ENCODE results near the gene LIN7A.

The LIN7A gene

GRCh38 chr12:80938397-80938796 is 663 bp upstream of the LIN7A start:
- Histone ChIP-seq H3K9me3 (ENCODE audit: insufficient read depth, low read length) (no peaks in the 10 kb centered on the region), H3K9ac (ENCODE audit: low read length) (no peak overlapping the region), H3F3A (ENCODE audit: insufficient read depth) (no peaks in the 10 kb centered on the region), H3K4me2 (ENCODE audit: low read depth, low read length, poor library complexity, severe bottlenecking) (no peak overlapping the region), H3K4me3 (ENCODE audit: insufficient read depth, low read length, poor library complexity, severe bottlenecking) (no peak overlapping the region), H3K36me3 (ENCODE audit: low read length) (no peaks in the 10 kb centered on the region), H3K27me3 (ENCODE audit: low read length) (no peaks in the 10 kb centered on the region), H4K20me1 (ENCODE audit: low read depth, low read length) (no peaks in the 10 kb centered on the region), H3K9me2 (replicated peaks; ENCODE audit: insufficient read depth, low read length) (no peaks in the 10 kb centered on the region), H2AFZ (ENCODE audit: low read depth, low read length, severe bottlenecking) (no peak overlapping the region), H3K27ac (ENCODE audit: low read depth, low read length) (no peak overlapping the region), H3K79me2 (ENCODE audit: insufficient read depth, low read length) (no peaks in the 10 kb centered on the region)
- TF ChIP-seq CTCF (IDR thresholded peaks at IDR 0.05; ENCODE audit: insufficient read depth, low read length, poor library complexity, severe bottlenecking), result no peak
- no peak for TF ChIP-seq EZH2phosphoT487 (conservative IDR thresholded peaks at IDR 0.05; ENCODE audit: low read length)

- no peaks in the 10 kb centered on the region for H4K20me1 ChIP-seq (ENCODE audit: low read depth, low read length)
- no peak for TF ChIP-seq EZH2phosphoT487 (conservative IDR thresholded peaks at IDR 0.05; ENCODE audit: low read length)
- no peak for TF ChIP-seq CTCF (IDR thresholded peaks at IDR 0.05; ENCODE audit: insufficient read depth, low read length, poor library complexity, severe bottlenecking)
- no peak overlapping the region for H3K9ac ChIP-seq (ENCODE audit: low read length)
- no peak overlapping the region for H2AFZ ChIP-seq (ENCODE audit: low read depth, low read length, severe bottlenecking)
- H3K36me3 ChIP-seq (ENCODE audit: low read length), result no peaks in the 10 kb centered on the region
- no peak overlapping the region for H3K4me2 ChIP-seq (ENCODE audit: low read depth, low read length, poor library complexity, severe bottlenecking)
- H3K27ac ChIP-seq (ENCODE audit: low read depth, low read length), result no peak overlapping the region
- no peak overlapping the region for H3K4me3 ChIP-seq (ENCODE audit: insufficient read depth, low read length, poor library complexity, severe bottlenecking)
- H3K79me2 ChIP-seq (ENCODE audit: insufficient read depth, low read length), result no peaks in the 10 kb centered on the region
- no peaks in the 10 kb centered on the region for H3F3A ChIP-seq (ENCODE audit: insufficient read depth)
- no peaks in the 10 kb centered on the region for H3K9me3 ChIP-seq (ENCODE audit: insufficient read depth, low read length)
- H3K27me3 ChIP-seq (ENCODE audit: low read length), result no peaks in the 10 kb centered on the region
- no peaks in the 10 kb centered on the region for H3K9me2 ChIP-seq (replicated peaks; ENCODE audit: insufficient read depth, low read length)
Observed at GRCh38 chr12:80936642-80937390, 918 bp downstream of the LIN7A start.

- H3F3A ChIP-seq (ENCODE audit: insufficient read depth), result no peaks in the 10 kb centered on the region
- no peaks in the 10 kb centered on the region for H4K20me1 ChIP-seq (ENCODE audit: low read depth, low read length)
- no peaks in the 10 kb centered on the region for H3K9me2 ChIP-seq (replicated peaks; ENCODE audit: insufficient read depth, low read length)
- H3K27me3 ChIP-seq (ENCODE audit: low read length), result no peaks in the 10 kb centered on the region
- H3K4me3 ChIP-seq (ENCODE audit: insufficient read depth, low read length, poor library complexity, severe bottlenecking), result no peak overlapping the region
- H3K79me2 ChIP-seq (ENCODE audit: insufficient read depth, low read length), result no peaks in the 10 kb centered on the region
- H2AFZ ChIP-seq (ENCODE audit: low read depth, low read length, severe bottlenecking), result no peak overlapping the region
- H3K27ac ChIP-seq (ENCODE audit: low read depth, low read length), result no peak overlapping the region
- no peaks in the 10 kb centered on the region for H3K36me3 ChIP-seq (ENCODE audit: low read length)
- H3K9ac ChIP-seq (ENCODE audit: low read length), result no peak overlapping the region
- no peak overlapping the region for H3K4me2 ChIP-seq (ENCODE audit: low read depth, low read length, poor library complexity, severe bottlenecking)
- H3K9me3 ChIP-seq (ENCODE audit: insufficient read depth, low read length), result no peaks in the 10 kb centered on the region
- TF ChIP-seq CTCF (IDR thresholded peaks at IDR 0.05; ENCODE audit: insufficient read depth, low read length, poor library complexity, severe bottlenecking) (no peak), EZH2phosphoT487 (conservative IDR thresholded peaks at IDR 0.05; ENCODE audit: low read length) (no peak)
Observed at GRCh38 chr12:80936353-80936641, 1.4 kb downstream of the LIN7A start.

Measured in SU-DHL-6 (cell line).